Heart left ventricle (tissue), 16 donors: ENCODE results near the gene EGR2. TPM values are rescaled to one million over a fixed set of nuclear protein-coding genes. Genes with fewer than 3 reads are reported as not detected.

Source experiments
- ATAC-seq, 4 donors: fragments of 200-7000 bp; cut with Tn5 transposase; one replicate each; pipeline ENCODE4 v1.9.1; 2020 to 2022; ENCODE audit warnings: moderate library complexity in 4 of 4, mild to moderate bottlenecking in 3 of 4, moderate number of reproducible peaks in 1 of 4
- DNase-seq, 5 donors: peaks; one replicate each; pipeline ENCODE4 v3.0.0-alpha.2; 2020
- H3K27ac ChIP-seq, 12 donors: fragments of 200-600 bp; sonication (generic) in 4 of 12; one replicate each; pipeline versions ENCODE4 v1.5.0 to v1.8.0; 2016 to 2022; ENCODE audit warnings: mild to moderate bottlenecking in 2 of 12
- H3K27me3 ChIP-seq, 9 donors: fragments of 200-600 bp; sonication (generic) in 2 of 9; one replicate each; pipeline versions ENCODE4 v1.5.1 to v1.8.0; 2016 to 2022; ENCODE audit warnings: mild to moderate bottlenecking in 3 of 9
- H3K36me3 ChIP-seq, 9 donors: fragments of 200-600 bp; sonication (generic) in 2 of 9; one replicate each; pipeline versions ENCODE4 v1.5.0 to v1.8.0; 2018 to 2022; ENCODE audit warnings: mild to moderate bottlenecking in 2 of 9
- H3K4me1 ChIP-seq, 12 donors: fragments of 200-600 bp; sonication (generic) in 4 of 12; one replicate each; pipeline versions ENCODE4 v1.5.0 to v1.8.0; 2016 to 2022; ENCODE audit warnings: mild to moderate bottlenecking in 3 of 12
- H3K4me3 ChIP-seq, 12 donors: fragments of 200-600 bp; sonication (generic) in 4 of 12; one replicate each; pipeline versions ENCODE4 v1.5.0 to v1.8.0; 2017 to 2022; ENCODE audit warnings: mild to moderate bottlenecking in 9 of 12, moderate library complexity in 4 of 12
- H3K9me3 ChIP-seq, 12 donors: fragments of 200-600 bp; sonication (generic) in 4 of 12; one replicate each; pipeline versions ENCODE4 v1.5.0 to v1.8.0; 2016 to 2022; ENCODE audit warnings: mild to moderate bottlenecking in 1 of 12
- CTCF ChIP-seq, 12 donors: fragments of 200-600 bp; sonication (generic) in 4 of 12; IDR thresholded peaks; one replicate each; pipeline versions ENCODE4 v1.5.0 to v1.8.0; 2018 to 2022; ENCODE audit warnings: antibody characterized with exemption in 12 of 12, mild to moderate bottlenecking in 5 of 12
- POLR2A ChIP-seq, 2 donors: fragments of 450-650 bp; IDR thresholded peaks; one replicate each; pipeline ENCODE4 v1.6.1; 2017; ENCODE audit warnings: antibody characterized with exemption in 2 of 2, mild to moderate bottlenecking in 2 of 2, moderate library complexity in 2 of 2
- WGBS, 4 donors: extraction: QIAGEN DNeasy Blood & Tissue Kit in 2 of 4; methylation state at CpG; one replicate each; pipeline versions ENCODE4 v1.1.5 to v1.1.7; 2013 to 2018; 5-methylcytosine and 5-hydroxymethylcytosine counted together
- intact Hi-C, 10 donors: fragments of 100-400 bp; cut with DNase I; formaldehyde crosslinking; loops; one replicate each; pipeline versions ENCODE4 v1.11.1 to v1.14.2; 2022
- polyA plus RNA-seq, 2 donors: library from polyadenylated mRNA; stranded (reverse); fragments of 200-250 nt; gene quantifications; one replicate each; pipeline ENCODE4 v1.2.3, GENCODE V29; 2013
- total RNA-seq, 9 donors: library from RNA; depleted of rRNA in 2 of 9; stranded (reverse); fragments of >200 nt in 2 of 9; fragmentation: NEBNext Ultra II Directional in 3 of 9; extraction: Animal tissue kit (Norgen Biotek cat#: 25700) in 3 of 9; gene quantifications; one replicate each; pipeline versions ENCODE4 v1.1.0 to v1.2.4, GENCODE V29; 2016 to 2023
- donor health status: ischemic (EF 13 %, LVEDD 7.1; RV severe dilation, severe dysfunction).
- donor health status: healthy with polysubstance abuse.
- donor health status: DM: no; HTN: yes; CAD: no.
- donor health status: DM: no; HTN: no; CAD: no.
- donor health status: ischemic (EF 25% LVEDD 6.9; RV normal size, moderate dysfunction).
- donor health status: ischemic (EF 25% LVEDD 5.7; RV mildly dilated, moderate dysfunction).
- donor health status: healthy.
- donor health status: DM: yes; HTN: yes; CAD: no.
- donor health status: ischemic (EF 35%, LVEDD 5.7; RV mildly dilated, moderate dysfunction).
- donor health status: nonischemic (EF 11% LVEDD 7.7; RV severe dilation, severe dysfunction).
- donor health status: DM: yes; HTN: yes; CAD: no.
- donor health status: PGD.
- donor health status: ischemic (EF 29% LVEDD 5.4; RV normal size, mild dysfunction).
- donor health status: nonischemic (EF 23%, LVEDD 6.1; RV moderate dilation, normal function).

EGR2 gene
- total and polyA plus RNA-seq, 11 donors: 0.37 to 8.5 (median 1.8) TPM

- peaks cover 0 to 56% (median 28%) of the 10 kb centered on the region in 12 donors for H3K4me1 ChIP-seq
- TF ChIP-seq CTCF (IDR thresholded peaks at IDR 0.05): no peak
- no peak for TF ChIP-seq POLR2A (IDR thresholded peaks at IDR 0.05)
- H3K9me3 ChIP-seq: no peaks in the 10 kb centered on the region
- DNase-seq (peak in 1 of 5 donors; percentile 25), ATAC-seq (no peak)
- peak overlapping the region; percentile 37 to 91 (median 78) for H3K4me3 ChIP-seq
- peak overlapping the region in 10 of 12 donors; percentile 77 to 93 (median 89) for H3K27ac ChIP-seq
- 1 to 2% (median 2%) methylated on average over 30 to 60 of the region's 60 CpGs for WGBS, 4 donors
- H3K36me3 ChIP-seq: peaks cover 0 to 5% (median 0%) of the 10 kb centered on the region in 9 donors
- intact Hi-C loops: loop anchor here (2.0 to 10.0 kb wide), 13 partner anchors 53 to 378 kb away; partner anchors contain the start of gene NRBF2 (in 5 of the 10)
- peaks cover 0 to 47% (median 17%) of the 10 kb centered on the region in 9 donors for H3K27me3 ChIP-seq
Measured at GRCh38 chr10:62815381-62816075, 638 bp downstream of the EGR2 start.

- Histone ChIP-seq H3K4me3 (peak overlapping the region; percentile 37 to 91 (median 78)), H3K9me3 (no peaks in the 10 kb centered on the region), H3K36me3 (peaks cover 0 to 5% (median 0%) of the 10 kb centered on the region in 9 donors), H3K27ac (peak overlapping the region in 5 of 12 donors; percentile 20 to 92 (median 87)), H3K4me1 (peaks cover 0 to 54% (median 28%) of the 10 kb centered on the region in 12 donors), H3K27me3 (peaks cover 0 to 41% (median 14%) of the 10 kb centered on the region in 9 donors)
- ATAC-seq: no peak
- 3 to 8% (median 3%) methylated on average over 17 to 54 of the region's 54 CpGs for WGBS, 4 donors
- TF ChIP-seq POLR2A (IDR thresholded peaks at IDR 0.05) (no peak), CTCF (IDR thresholded peaks at IDR 0.05) (no peak)
- DNase-seq: peak in 3 of 5 donors; percentile 31 to 71 (median 35)
- intact Hi-C loops: loop anchor here (5.0 to 10.0 kb wide), 10 partner anchors 120 to 378 kb away; partner anchors contain the start of gene NRBF2 (in 5 of the 10)
Measured at GRCh38 chr10:62814756-62815380, 1.3 kb downstream of the EGR2 start.

GRCh38 chr10:62813981-62814380 is 2.2 kb downstream of the EGR2 start:
- intact Hi-C loops: loop anchor here in 7 of 10 donors (10.0 kb wide), 5 partner anchors 119 to 341 kb away; partner anchors contain the start of gene NRBF2 (in 5 of the 7)

More at GRCh38 chr10:62813981-62814380, 2.2 kb downstream of the EGR2 start:
- H3K9me3 ChIP-seq: no peaks in the 10 kb centered on the region
- H3K27me3 ChIP-seq: peaks cover 0 to 32% (median 10%) of the 10 kb centered on the region in 9 donors
- ATAC-seq (no peak), DNase-seq (no peak)
- WGBS, 4 donors: 90 to 95% (median 92%) methylated on average over 5 of the region's 5 CpGs
- H3K4me3 ChIP-seq: peak overlapping the region in 7 of 12 donors; percentile 72 to 88 (median 80)
- TF ChIP-seq POLR2A (IDR thresholded peaks at IDR 0.05): no peak
- no peak for TF ChIP-seq CTCF (IDR thresholded peaks at IDR 0.05)
- no peak overlapping the region for H3K27ac ChIP-seq
- H3K36me3 ChIP-seq: peaks cover 0 to 11% (median 0%) of the 10 kb centered on the region in 9 donors
- H3K4me1 ChIP-seq: peaks cover 0 to 45% (median 26%) of the 10 kb centered on the region in 12 donors
